HG02798 (cell line): ENCODE measurements around the gene RAB30.

Source experiments
- ATAC-seq: cut with Tn5 transposase; IDR thresholded peaks from one replicate; pipeline ENCODE4 v1.9.1; 2021; ENCODE audit warnings: mild to moderate bottlenecking; ENCODE audit not compliant: unreplicated experiment, poor library complexity

The RAB30 gene

DNA sequence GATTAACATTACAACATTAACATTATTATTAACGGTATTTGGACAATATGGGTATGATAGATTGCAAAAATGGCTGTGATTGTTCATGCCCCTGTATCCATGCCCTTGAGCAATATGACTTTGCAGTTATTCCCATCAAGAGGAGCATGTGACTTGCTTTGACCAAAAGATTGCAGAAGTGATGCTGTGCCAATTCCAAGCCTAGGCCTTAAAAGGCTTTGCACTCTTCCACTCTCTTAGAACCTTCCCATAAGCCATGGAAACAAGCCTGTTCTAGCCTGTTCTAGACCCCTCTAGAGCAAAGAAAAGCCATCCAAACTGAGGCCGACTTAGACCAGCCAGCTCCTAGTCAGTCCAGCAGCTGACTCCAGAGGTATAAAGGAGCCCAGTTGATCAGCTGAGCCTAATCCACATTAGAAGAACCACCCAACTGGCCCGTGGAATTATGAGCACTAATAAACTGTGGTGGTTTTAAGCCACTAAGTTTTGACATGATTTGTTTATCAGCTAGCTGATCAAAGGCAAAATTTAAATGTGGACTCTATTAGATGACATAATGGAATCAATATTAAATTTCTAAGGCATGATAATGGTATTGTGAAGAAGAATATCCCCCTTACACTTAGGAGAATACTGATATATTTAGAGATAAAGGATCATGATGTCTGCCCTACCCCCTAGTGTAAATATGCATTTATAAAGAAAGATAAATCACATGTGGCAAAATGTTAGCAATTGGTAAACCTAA lies 28.6 kb downstream of the RAB30 start:
- no peak for ATAC-seq

GRCh38 chr11:83041126-83041525 lies 30.6 kb downstream of the RAB30 start:
- ATAC-seq: no peak

- no peak for ATAC-seq
Measured at GRCh38 chr11:83039566-83039965, 32.1 kb downstream of the RAB30 start.

- ATAC-seq: no peak
Measured at GRCh38 chr11:83037877-83038276, 33.8 kb downstream of the RAB30 start.

- ATAC-seq: no peak
Measured at GRCh38 chr11:83036701-83037100, 35.0 kb downstream of the RAB30 start.

DNA sequence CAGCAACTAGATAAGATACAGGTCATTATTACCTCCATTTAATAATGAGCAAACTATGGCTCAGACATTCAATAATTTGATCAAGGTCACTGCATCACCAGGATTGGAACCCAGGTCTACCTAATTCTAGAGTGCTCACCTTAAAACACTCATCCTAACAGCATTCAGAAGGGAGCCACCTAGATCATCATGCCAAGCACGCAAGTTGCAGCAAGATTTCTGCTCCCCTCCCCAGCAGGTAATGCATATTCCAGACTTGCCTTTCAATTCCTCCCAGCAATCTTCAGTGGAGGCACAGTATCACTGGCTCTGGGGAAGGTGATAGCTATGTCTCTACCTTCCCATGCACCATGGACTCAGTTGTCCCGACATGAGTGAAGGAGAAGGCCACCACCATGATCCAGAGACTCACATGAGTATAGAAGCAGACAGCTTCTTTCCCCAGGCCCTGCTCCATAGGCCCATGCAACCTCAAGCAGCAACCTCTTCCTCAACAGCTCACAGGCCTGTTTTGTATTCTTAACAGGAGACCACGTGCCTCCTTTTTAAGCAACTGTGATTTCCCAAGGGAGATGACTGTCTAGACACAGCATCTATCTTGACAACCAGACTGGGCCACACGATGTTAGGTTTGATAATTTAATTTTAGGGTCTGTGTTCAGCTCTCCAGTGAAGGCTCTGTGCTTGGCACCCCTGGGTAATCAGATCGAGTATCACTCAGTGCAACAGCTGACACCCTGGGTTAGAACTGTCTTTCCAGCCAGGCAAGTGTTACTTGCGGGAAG lies 36.4 kb downstream of the RAB30 start:
- peak; percentile 56 for ATAC-seq

DNA sequence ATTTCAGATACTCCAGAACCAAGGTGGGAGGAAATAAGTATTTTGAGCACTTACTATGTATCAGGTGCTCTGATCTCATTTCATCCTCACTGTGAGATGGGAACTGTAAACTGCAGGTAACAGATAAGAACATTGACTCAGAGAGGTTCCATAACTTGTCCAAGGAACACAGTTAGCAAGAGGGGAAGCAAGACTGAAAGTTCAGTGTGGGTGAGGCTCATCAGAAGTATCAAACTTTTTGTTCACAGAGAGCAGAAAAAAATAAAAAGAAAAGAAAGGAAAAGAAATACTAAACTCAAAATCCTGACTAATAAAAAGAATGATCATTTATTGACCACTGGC lies 37.1 kb downstream of the RAB30 start:
- peak; percentile 39 for ATAC-seq

DNA sequence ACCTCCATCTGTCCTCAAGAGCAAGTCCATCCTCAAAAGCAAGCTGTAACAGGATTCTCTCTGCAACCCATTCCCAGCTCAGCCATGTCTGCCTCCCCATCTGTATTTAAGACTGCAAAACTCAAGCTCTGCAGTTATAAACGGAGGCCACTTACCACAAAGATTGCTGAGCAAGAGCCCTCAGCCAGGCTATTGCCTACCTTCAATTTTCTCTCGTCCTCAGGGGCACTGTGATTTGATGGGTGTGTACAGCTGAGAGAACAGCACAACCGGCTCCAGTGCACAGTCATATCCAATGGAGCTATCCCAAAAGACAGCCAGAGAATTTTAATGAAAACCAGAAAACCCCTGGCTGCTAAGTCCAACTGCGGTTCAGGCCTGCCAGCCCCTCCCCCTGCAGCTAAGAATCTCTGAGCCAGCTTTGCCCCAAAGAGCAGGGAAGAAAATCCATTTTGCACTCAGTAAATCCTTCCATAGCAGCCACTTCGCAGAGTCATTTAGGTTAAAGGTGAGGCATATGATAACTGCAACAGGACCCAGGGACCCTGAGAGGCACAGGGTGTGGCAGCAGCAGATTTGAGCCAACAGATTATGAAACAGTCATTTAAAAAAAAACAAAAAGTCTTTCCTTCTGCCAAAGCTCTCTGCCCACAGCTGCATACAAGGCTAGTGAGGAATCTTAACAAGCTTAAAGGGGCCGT lies 37.6 kb downstream of the RAB30 start:
- ATAC-seq: peak; percentile 35

- ATAC-seq: no peak
Measured at GRCh38 chr11:83033371-83033770, 38.3 kb downstream of the RAB30 start.

- ATAC-seq: no peak
Measured at GRCh38 chr11:83031127-83031526, 40.6 kb downstream of the RAB30 start.

- ATAC-seq: no peak
Measured at GRCh38 chr11:83027794-83028193, 43.9 kb downstream of the RAB30 start.

GRCh38 chr11:83027289-83027688 lies 44.4 kb downstream of the RAB30 start:
- ATAC-seq: no peak

DNA sequence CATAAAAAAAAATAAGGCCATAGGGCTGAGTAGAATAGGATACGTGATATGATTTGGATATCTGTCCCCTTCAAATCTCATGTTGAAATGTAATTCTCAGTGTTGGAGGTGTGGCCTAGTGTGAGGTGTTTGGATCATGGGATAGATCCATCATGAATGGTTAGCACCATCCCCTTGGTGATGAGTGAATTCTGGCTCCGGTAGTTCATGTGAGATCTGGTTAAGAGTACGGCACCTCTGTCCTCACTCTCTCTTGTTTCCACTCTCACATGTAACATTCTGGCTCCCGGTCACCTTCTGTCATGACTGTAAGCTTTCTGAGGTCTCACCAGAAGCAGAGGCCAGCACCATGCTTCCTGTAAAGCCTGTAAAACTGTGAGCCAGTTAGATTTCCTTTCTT lies 45.5 kb downstream of the RAB30 start:
- no peak for ATAC-seq

GRCh38 chr11:83025267-83025704 lies 46.4 kb downstream of the RAB30 start:
- no peak for ATAC-seq

DNA sequence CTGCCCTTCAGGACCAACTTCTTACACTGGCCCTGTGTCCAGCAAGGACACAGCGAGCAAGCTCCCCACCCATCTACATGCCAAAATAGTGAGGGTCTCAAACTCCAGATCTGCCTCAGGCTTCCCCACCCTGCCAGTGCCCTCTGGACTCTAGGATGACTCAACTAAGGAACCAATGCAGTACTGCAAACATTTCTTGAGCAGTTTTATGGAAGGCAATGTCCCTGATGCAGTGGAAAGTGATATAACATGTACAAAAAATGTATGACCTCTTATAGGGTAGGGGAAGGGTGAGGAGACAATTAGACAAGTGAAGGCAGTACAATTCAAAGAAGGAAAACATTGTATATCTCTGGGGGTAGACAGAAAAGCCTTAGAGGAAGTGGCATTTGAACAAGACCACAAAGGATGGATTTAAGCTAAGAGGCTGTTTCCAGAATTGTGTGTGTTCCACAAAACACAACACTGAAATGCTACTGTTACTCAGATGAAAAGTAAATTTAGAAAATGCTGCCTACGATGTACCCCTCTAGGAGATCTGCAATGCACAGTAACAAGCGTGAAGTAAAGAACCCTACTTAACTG lies 47.3 kb downstream of the RAB30 start:
- no peak for ATAC-seq

DNA sequence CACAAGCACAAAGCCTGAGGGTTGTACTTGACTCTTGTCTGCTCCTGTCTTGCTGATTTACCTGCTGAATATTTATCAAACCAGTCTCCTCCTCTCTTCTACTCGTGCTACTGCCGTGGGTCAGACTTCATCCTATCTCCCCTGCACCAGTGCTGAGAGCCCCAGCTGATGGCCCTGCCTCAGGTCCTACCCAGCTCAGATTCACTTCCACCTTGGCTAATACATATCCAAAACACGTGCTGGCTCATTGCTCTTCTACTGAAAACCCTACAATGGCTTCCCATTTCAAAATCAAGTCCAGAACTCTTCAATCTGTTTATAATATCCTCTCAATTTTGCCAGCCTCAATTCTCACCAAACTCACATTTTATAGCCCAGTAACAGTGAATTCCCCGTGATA lies 48.3 kb downstream of the RAB30 start:
- peak; percentile 57 for ATAC-seq

- ATAC-seq: no peak
Measured at GRCh38 chr11:83021780-83022125, 49.9 kb downstream of the RAB30 start.

DNA sequence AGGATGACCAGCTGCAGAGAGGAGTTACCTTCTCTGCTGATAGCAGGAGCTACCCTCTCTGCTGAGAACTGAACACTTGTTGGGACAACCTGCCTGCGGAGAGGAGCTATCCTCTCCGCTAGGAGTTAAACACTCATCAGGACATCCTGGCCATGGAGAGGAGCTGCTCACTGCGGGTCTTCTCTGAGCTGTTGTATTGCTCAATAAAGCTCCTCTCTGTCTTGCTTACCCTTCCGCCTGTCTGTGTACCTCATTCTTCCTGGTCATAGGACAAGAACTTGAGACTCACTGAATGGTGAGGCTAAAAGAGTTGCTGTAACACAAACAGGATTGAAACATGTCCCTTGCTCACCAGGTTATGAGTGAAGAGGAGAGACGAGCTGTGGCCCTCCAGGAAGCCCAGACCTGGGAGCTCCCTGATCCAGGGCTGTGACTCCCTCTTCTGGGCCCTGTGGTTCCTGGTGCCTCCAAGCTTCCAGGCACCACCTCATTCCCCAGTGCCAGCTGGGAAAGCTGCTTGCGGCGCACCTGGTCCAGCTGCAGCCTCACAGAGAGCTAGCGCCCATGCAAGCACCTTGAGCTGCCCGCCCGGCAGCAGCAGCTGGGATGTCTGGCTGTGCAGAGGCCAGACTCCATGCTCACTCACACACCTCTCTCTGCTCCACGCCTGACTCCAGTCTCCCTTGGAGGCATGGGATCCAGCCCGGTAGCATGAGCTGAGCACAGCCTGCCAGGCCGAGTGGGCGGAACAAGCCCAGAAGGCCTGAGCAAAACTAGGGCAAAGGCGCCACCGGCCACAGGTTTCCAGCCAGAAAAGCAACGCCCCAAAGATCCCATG lies 50.5 kb downstream of the RAB30 start:
- no peak for ATAC-seq

GRCh38 chr11:83019888-83020579 lies 51.7 kb downstream of the RAB30 start:
- ATAC-seq: no peak

DNA sequence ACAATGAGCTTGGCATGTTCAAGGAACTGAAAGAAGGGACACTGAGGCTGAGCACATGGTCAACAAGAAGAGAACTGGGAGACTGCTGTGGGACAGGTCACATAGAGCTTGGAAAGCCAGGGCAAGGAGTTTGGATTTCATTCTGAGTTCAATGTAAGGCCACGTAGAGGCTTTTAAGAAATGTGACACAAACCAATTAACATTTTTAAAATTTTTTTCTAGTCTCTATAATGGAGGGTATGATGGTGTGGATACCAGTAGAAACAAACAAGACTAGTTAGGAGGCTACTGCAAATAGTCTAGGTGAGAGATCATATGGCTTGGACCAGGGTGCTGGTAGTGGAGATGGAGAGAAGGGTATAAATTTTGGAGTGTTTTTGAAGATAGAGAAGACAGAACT lies 56.7 kb downstream of the RAB30 start:
- no peak for ATAC-seq
